ENCODE measurements around the gene C1QTNF6.

Gene C1QTNF6

DNA sequence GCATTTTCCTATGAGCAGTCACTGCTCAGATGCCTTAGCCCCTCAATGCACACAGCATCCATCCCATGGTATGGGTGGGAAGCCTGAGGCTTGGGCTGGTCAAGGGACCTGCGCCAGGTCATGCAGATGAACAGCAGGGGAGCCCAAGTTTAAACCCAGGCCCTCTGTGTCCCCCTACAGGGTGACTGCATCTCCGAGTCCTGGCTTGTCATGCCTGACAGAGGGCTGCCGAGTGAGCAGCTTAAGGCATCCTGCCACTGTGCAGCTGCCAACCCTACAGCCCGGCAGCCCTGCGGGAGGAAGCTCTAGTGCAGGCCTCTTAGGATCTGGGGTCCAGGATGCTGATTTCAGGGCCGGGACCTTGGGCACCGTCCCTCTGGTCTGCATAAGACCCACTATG, 48.3 kb downstream of the C1QTNF6 start:
- DNase-seq: no peak

GRCh38 chr22:37138849-37139561, 49.0 kb downstream of the C1QTNF6 start:
- no peak for DNase-seq

- DNase-seq: no peak
Measured at GRCh38 chr22:37137903-37138665, 50.0 kb downstream of the C1QTNF6 start.

GRCh38 chr22:37137131-37137530, 50.9 kb downstream of the C1QTNF6 start:
- no peak for DNase-seq

- no peak for DNase-seq
Measured at GRCh38 chr22:37135023-37135422, 53.0 kb downstream of the C1QTNF6 start.

- DNase-seq: no peak
Measured at GRCh38 chr22:37133304-37134018, 54.6 kb downstream of the C1QTNF6 start.

GRCh38 chr22:37132773-37133172, 55.3 kb downstream of the C1QTNF6 start:
- DNase-seq: no peak
